H9 (cell line): ENCODE measurements around the gene TRMT2A. TPM values are rescaled to one million over a fixed set of nuclear protein-coding genes. Genes with fewer than 3 reads are reported as not detected.
A peak's percentile ranks its signal among the peaks of the same experiment; 100 is the strongest.

Experiments used
- DNase-seq: peaks from one replicate; pipeline ENCODE4 v3.0.0-alpha.2; 2017
- H2AFZ ChIP-seq: one replicate; pipeline ENCODE4 v1.6.1; 2013; ENCODE audit warnings: mild to moderate bottlenecking, low read length, control low read depth, moderate library complexity
- H2AK5ac ChIP-seq: 2 replicates; pipeline ENCODE4 v1.6.1; 2013; ENCODE audit warnings: low read length, control low read depth, mixed read lengths; ENCODE audit not compliant: insufficient read length
- H2BK120ac ChIP-seq: one replicate; pipeline ENCODE4 v1.6.1; 2013; ENCODE audit warnings: low read depth, mild to moderate bottlenecking, low read length, control low read depth, inconsistent platforms; ENCODE audit not compliant: poor library complexity, severe bottlenecking
- H2BK12ac ChIP-seq: 2 replicates; pipeline ENCODE4 v1.6.1; 2013; ENCODE audit warnings: low read length, control low read depth, mixed read lengths, low read depth; ENCODE audit not compliant: insufficient read length
- H2BK15ac ChIP-seq: 2 replicates; pipeline ENCODE4 v1.6.1; 2013; ENCODE audit warnings: low read depth, low read length, control low read depth
- H2BK20ac ChIP-seq: one replicate; pipeline ENCODE4 v1.6.1; 2013; ENCODE audit warnings: low read depth, mild to moderate bottlenecking, low read length, control low read depth, inconsistent platforms; ENCODE audit not compliant: poor library complexity, severe bottlenecking
- H2BK5ac ChIP-seq: 2 replicates; pipeline ENCODE4 v1.6.1; 2013; ENCODE audit warnings: low read length, control low read depth, mixed read lengths; ENCODE audit not compliant: insufficient read length
- H3K14ac ChIP-seq: 2 replicates; pipeline ENCODE4 v1.6.1; 2013; ENCODE audit warnings: low read length, control low read depth; ENCODE audit not compliant: insufficient read depth
- H3K18ac ChIP-seq: 2 replicates; pipeline ENCODE4 v1.6.1; 2013; ENCODE audit warnings: low read depth, mild to moderate bottlenecking, mixed read lengths, low read length, control low read depth; ENCODE audit not compliant: insufficient read length
- H3K23ac ChIP-seq: 2 replicates; pipeline ENCODE4 v1.6.1; 2013; ENCODE audit warnings: low read length, control low read depth, mixed read lengths, low read depth; ENCODE audit not compliant: insufficient read length
- H3K23me2 ChIP-seq: 2 replicates; pipeline ENCODE4 v1.6.1; 2013; ENCODE audit warnings: low read depth, mild to moderate bottlenecking, mixed read lengths, low read length, control low read depth; ENCODE audit not compliant: insufficient read length, poor library complexity, severe bottlenecking
- H3K27ac ChIP-seq: 2 replicates; pipeline ENCODE4 v1.5.1; 2013; ENCODE audit warnings: low read length, control low read depth, mixed read lengths, low read depth; ENCODE audit not compliant: insufficient read length
- H3K27me3 ChIP-seq: 2 replicates; pipeline ENCODE4 v1.6.1; 2013; ENCODE audit warnings: low read length, control low read depth, inconsistent platforms; ENCODE audit not compliant: insufficient read depth
- H3K4ac ChIP-seq: 2 replicates; pipeline ENCODE4 v1.6.1; 2013; ENCODE audit warnings: low read depth, mild to moderate bottlenecking, control low read depth, inconsistent platforms, low read length, moderate library complexity
- H3K4me1 ChIP-seq: 2 replicates; pipeline ENCODE4 v1.6.1; 2013; ENCODE audit warnings: low read length, control low read depth, inconsistent platforms; ENCODE audit not compliant: insufficient read depth
- H3K4me2 ChIP-seq: 2 replicates; pipeline ENCODE4 v1.6.1; 2013; ENCODE audit warnings: low read length, control low read depth, mixed read lengths; ENCODE audit not compliant: insufficient read length, insufficient read depth
- H3K56ac ChIP-seq: 2 replicates; pipeline ENCODE4 v1.6.1; 2013; ENCODE audit warnings: low read depth, mild to moderate bottlenecking, mixed read lengths, low read length, control low read depth; ENCODE audit not compliant: insufficient read length
- H3K79me1 ChIP-seq: 2 replicates; pipeline ENCODE4 v1.6.1; 2013; ENCODE audit warnings: low read depth, mild to moderate bottlenecking, moderate library complexity, low read length, control low read depth, inconsistent platforms; ENCODE audit not compliant: insufficient read depth, poor library complexity, severe bottlenecking
- H3K79me2 ChIP-seq: 2 replicates; pipeline ENCODE4 v1.6.1; 2013; ENCODE audit warnings: low read length, control low read depth, inconsistent platforms; ENCODE audit not compliant: insufficient read depth
- H3K9ac ChIP-seq: 2 replicates; pipeline ENCODE4 v1.6.1; 2013; ENCODE audit warnings: low read length, control low read depth, mixed read lengths; ENCODE audit not compliant: insufficient read length; ENCODE audit errors: extremely low read depth
- H3K9me3 ChIP-seq: one replicate; pipeline ENCODE4 v1.6.1; 2013; ENCODE audit warnings: low read depth, low read length, inconsistent platforms; ENCODE audit not compliant: control insufficient read depth
- H3T11ph ChIP-seq: one replicate; pipeline ENCODE4 v1.6.1; 2013; ENCODE audit warnings: mild to moderate bottlenecking, low read length, control low read depth, inconsistent platforms
- H4K20me1 ChIP-seq: one replicate; pipeline ENCODE4 v1.6.1; 2013; ENCODE audit not compliant: control insufficient read depth, insufficient read length, insufficient read depth
- H4K5ac ChIP-seq: 2 replicates; pipeline ENCODE4 v1.6.1; 2013; ENCODE audit warnings: low read depth, mild to moderate bottlenecking, mixed read lengths, low read length, control low read depth; ENCODE audit not compliant: insufficient read length
- H4K8ac ChIP-seq: replicated peaks from 2 replicates; pipeline ENCODE4 v1.6.1; 2013; ENCODE audit warnings: low read length, control low read depth, mixed read lengths, low read depth; ENCODE audit not compliant: insufficient read length
- H4K91ac ChIP-seq: 2 replicates; pipeline ENCODE4 v1.6.1; 2013; ENCODE audit warnings: low read depth, mild to moderate bottlenecking, moderate library complexity, mixed read lengths, low read length, control low read depth; ENCODE audit not compliant: insufficient read length
- H3K27ac Mint-ChIP-seq, 3 experiments: 2 replicates in 2 of 3; 3 replicates in 1 of 3; pipeline ENCODE4 v1.8.0; 2020 to 2021; ENCODE audit warnings: mixed read lengths in 3 of 3, mild to moderate bottlenecking in 1 of 3, moderate library complexity in 1 of 3
- H3K27me3 Mint-ChIP-seq: 2 replicates; pipeline ENCODE4 v1.8.0; 2021; ENCODE audit warnings: low read depth, mild to moderate bottlenecking, moderate library complexity, mixed read lengths
- H3K36me3 Mint-ChIP-seq, 3 experiments: 2 replicates in 2 of 3; 3 replicates in 1 of 3; pipeline ENCODE4 v1.8.0; 2020 to 2021; ENCODE audit warnings: low read depth in 3 of 3, mixed read lengths in 3 of 3; ENCODE audit not compliant: insufficient read depth in 1 of 3
- H3K4me1 Mint-ChIP-seq, 2 experiments: 2 replicates each; pipeline ENCODE4 v1.8.0; 2020; ENCODE audit warnings: mixed read lengths in 2 of 2
- H3K4me3 Mint-ChIP-seq, 2 experiments: 2 replicates in 1 of 2; 3 replicates in 1 of 2; pipeline ENCODE4 v1.8.0; 2020 to 2021; ENCODE audit warnings: mild to moderate bottlenecking in 2 of 2, mixed read lengths in 2 of 2, moderate library complexity in 1 of 2
- H3K9me3 Mint-ChIP-seq, 2 experiments: 2 replicates in 1 of 2; 3 replicates in 1 of 2; pipeline ENCODE4 v1.8.0; 2020; ENCODE audit warnings: mild to moderate bottlenecking in 2 of 2, mixed read lengths in 2 of 2, moderate library complexity in 1 of 2
- WGBS: extraction: QIAGEN DNeasy Blood & Tissue Kit; methylation state at CpG from one replicate; pipeline ENCODE4 v1.1.7; 2013; ENCODE audit warnings: missing lambda C conversion rate, low lambda C conversion rate, mixed read lengths; ENCODE audit not compliant: insufficient read length; ENCODE audit errors: extremely low coverage; 5-methylcytosine and 5-hydroxymethylcytosine counted together
- total RNA-seq: library from RNA; stranded (reverse); gene quantifications from 2 replicates; pipeline ENCODE4 v1.2.1, GENCODE V29; 2021
- TF ChIP-seq, protein P1 (sequence below): fragments of 200-600 bp; sonication (generic); conservative IDR thresholded peaks from 3 replicates; pipeline ENCODE4 v1.8.0; 2021; ENCODE audit warnings: antibody characterized with exemption, mild to moderate bottlenecking

Gene TRMT2A
- total RNA-seq, 1 experiment from 2014 or later = 58.2 TPM

DNA sequence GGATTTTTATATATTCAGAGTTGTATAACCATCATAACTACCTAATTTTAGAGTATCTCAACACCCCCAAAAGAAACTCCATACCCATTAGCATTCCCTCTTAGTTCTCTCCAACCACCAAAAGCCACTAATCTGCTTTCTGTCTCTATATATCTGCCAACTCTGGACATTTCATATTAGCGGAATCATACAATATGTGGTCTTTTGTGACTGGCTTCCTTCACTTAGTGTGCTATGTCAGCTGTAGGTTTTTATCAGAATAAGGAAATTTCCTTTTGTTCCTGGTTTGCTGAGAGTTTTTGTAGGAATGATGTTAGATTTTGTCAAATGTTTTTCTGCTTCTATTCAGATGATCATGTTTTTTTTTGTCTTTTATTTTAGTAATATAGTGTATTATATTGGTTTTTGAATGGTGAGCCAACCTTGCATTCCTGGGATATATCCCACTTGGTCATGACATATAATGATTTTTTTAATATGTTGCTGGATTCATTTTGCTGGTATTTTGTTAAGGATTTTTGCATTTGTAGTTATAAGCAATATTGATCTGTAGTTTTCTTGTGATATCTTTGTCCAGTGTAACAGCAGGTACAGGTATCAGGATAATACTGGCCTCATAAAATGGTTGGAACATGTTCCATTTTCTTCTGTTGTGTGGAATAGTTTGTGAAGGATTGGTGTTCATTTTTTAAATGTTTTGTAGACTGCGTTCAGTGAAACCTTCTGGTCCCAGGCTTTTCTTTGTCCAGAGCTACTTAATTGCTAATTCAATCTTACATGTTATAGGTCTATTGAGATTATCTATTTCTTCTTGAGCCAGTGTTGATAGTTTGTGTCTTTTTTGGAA, 20.2 kb downstream of the TRMT2A start:
- H3K14ac ChIP-seq = no peak overlapping the region
- H3K56ac ChIP-seq = no peak overlapping the region
- TF ChIP-seq, protein P1, sequence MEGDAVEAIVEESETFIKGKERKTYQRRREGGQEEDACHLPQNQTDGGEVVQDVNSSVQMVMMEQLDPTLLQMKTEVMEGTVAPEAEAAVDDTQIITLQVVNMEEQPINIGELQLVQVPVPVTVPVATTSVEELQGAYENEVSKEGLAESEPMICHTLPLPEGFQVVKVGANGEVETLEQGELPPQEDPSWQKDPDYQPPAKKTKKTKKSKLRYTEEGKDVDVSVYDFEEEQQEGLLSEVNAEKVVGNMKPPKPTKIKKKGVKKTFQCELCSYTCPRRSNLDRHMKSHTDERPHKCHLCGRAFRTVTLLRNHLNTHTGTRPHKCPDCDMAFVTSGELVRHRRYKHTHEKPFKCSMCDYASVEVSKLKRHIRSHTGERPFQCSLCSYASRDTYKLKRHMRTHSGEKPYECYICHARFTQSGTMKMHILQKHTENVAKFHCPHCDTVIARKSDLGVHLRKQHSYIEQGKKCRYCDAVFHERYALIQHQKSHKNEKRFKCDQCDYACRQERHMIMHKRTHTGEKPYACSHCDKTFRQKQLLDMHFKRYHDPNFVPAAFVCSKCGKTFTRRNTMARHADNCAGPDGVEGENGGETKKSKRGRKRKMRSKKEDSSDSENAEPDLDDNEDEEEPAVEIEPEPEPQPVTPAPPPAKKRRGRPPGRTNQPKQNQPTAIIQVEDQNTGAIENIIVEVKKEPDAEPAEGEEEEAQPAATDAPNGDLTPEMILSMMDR = no peak
- no peak overlapping the region for H3K27ac ChIP-seq
- Mint-ChIP-seq H3K9me3 (no peaks in the 10 kb centered on the region), H3K4me1 (peaks cover 19 to 22% of the 10 kb centered on the region in 2 experiments), H3K4me3 (no peak overlapping the region), H3K36me3 (peaks cover 75 to 98% (median 98%) of the 10 kb centered on the region in 3 experiments), H3K27me3 (no peaks in the 10 kb centered on the region; the same call in 1 of the 2 replicates), H3K27ac (0 out of 7 replicates have a peak overlapping the region, but pooled peaks of 1 of the 3 experiments have one; percentile 27)
- no peaks in the 10 kb centered on the region for H3K9me3 ChIP-seq
- H3K4ac ChIP-seq = no peak overlapping the region
- DNase-seq = no peak
- H3K79me2 ChIP-seq = no peaks in the 10 kb centered on the region
- H3K27me3 ChIP-seq = no peaks in the 10 kb centered on the region
- WGBS = no CpG with 5 or more reads among the region's 2 CpGs
- H3T11ph ChIP-seq = no peak overlapping the region
- H4K91ac ChIP-seq = no peak overlapping the region
- H3K23ac ChIP-seq = no peak overlapping the region
- H3K4me1 ChIP-seq = peaks cover 2% of the 10 kb centered on the region; the same call in 1 of the 2 replicates
- no peaks in the 10 kb centered on the region for H4K20me1 ChIP-seq
- no peak overlapping the region for H2AFZ ChIP-seq
- no peak overlapping the region for H4K5ac ChIP-seq
- H2AK5ac ChIP-seq = no peak overlapping the region
- no peaks in the 10 kb centered on the region for H3K23me2 ChIP-seq
- H2BK5ac ChIP-seq = no peak overlapping the region
- no peak overlapping the region for H2BK20ac ChIP-seq
- H3K79me1 ChIP-seq = peaks cover 2% of the 10 kb centered on the region
- H2BK120ac ChIP-seq = no peak overlapping the region
- no peak overlapping the region for H2BK15ac ChIP-seq
- no peak overlapping the region for H2BK12ac ChIP-seq
- no peak overlapping the region for H3K18ac ChIP-seq
- H3K4me2 ChIP-seq = no peak overlapping the region
- no peak overlapping the region for H4K8ac ChIP-seq
- no peak overlapping the region for H3K9ac ChIP-seq
